ENCODE measurements around the gene ZFPM1.

DNA sequence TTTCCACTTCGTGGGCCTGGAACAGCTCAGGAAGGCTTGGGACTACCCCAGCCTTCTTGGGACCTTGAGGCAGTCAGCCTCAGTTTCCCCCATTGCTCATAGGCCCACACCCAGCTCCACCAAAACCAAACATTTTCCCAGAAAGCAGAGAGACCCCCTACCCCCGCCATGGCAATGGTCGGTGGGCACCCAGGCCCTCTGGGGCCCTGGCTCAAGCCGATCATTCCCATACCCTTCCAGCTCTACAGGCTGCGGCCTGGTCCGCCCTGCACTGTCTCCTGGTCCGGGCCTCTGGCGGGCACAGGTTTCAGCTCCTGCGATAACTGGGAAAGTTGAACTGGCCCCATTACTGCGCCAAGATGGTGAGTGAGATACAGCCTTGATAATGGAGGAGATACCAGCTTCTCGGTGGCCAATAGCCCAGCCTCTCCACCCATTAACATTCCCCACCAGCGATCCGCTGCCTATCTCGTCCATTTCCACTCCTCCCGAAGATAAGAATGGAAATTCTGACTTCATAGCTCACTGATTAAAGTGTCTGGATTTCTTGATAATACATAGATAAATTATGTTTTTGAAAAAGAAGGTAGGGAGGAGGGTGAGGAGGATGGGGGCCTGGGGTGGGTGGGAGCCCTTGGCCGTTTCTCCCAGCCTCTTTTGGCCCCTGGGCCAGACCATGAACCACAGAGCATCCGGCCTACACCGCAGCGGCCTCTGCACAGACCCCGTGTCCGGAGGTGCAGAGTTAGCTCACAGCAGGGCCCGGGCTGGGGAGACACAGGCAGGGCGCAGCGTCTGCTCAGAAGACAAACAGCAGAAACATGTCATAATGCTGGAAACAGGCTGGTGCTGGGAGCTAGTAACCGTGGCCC lies 11.6 kb downstream of the ZFPM1 start:
- TF ChIP-seq EZH2phosphoT487 (IDR thresholded peaks at IDR 0.05; ENCODE audit: borderline replicate concordance, low read depth, low read length), result no peak
- TF ChIP-seq, protein P1, sequence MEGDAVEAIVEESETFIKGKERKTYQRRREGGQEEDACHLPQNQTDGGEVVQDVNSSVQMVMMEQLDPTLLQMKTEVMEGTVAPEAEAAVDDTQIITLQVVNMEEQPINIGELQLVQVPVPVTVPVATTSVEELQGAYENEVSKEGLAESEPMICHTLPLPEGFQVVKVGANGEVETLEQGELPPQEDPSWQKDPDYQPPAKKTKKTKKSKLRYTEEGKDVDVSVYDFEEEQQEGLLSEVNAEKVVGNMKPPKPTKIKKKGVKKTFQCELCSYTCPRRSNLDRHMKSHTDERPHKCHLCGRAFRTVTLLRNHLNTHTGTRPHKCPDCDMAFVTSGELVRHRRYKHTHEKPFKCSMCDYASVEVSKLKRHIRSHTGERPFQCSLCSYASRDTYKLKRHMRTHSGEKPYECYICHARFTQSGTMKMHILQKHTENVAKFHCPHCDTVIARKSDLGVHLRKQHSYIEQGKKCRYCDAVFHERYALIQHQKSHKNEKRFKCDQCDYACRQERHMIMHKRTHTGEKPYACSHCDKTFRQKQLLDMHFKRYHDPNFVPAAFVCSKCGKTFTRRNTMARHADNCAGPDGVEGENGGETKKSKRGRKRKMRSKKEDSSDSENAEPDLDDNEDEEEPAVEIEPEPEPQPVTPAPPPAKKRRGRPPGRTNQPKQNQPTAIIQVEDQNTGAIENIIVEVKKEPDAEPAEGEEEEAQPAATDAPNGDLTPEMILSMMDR (conservative IDR thresholded peaks at IDR 0.05; ENCODE audit: low read length), result no peak

All from OCI-LY7 (cell line).